HEK293 (cell line): ENCODE results near the gene NNT.
A peak's percentile ranks its signal among the peaks of the same experiment; 100 is the strongest.

ENCODE experiments used
- CTCF ChIA-PET: fragments of 350-600 bp; formaldehyde crosslinking; extraction: SDS; loops from one replicate; lab custom pipeline; 2021; ENCODE audit warnings: antibody characterized with exemption; lab: Yijun Ruan, JAX
- POLR2A ChIA-PET: fragments of 300-600 bp; formaldehyde crosslinking; extraction: SDS; loops from one replicate; lab custom pipeline; 2020; ENCODE audit warnings: antibody characterized with exemption, inconsistent platforms; lab: Yijun Ruan, JAX
- H3K27ac ChIP-seq: fragments of 200-500 bp; sonication (Bioruptor generic); 2 replicates; pipeline ENCODE4 v1.5.1; 2014; ENCODE audit warnings: low read depth, low read length, control low read depth, inconsistent platforms; ENCODE audit errors: extremely low read depth
- H3K36me3 ChIP-seq, 2 experiments: fragments of 200-500 bp in 1 of 2; sonication (Bioruptor generic) in 1 of 2; 1 replicate in 1 of 2; 2 replicates in 1 of 2; pipeline ENCODE4 v1.5.1; 2014 to 2017; ENCODE audit warnings: inconsistent platforms in 2 of 2, low read length in 2 of 2; ENCODE audit not compliant: control insufficient read depth in 2 of 2, insufficient read depth in 1 of 2
- H3K4me1 ChIP-seq: fragments of 200-500 bp; sonication (Bioruptor generic); 2 replicates; pipeline ENCODE4 v1.5.1; 2014; ENCODE audit warnings: mild to moderate bottlenecking, low read length, inconsistent platforms; ENCODE audit not compliant: control insufficient read depth, insufficient read depth
- H3K4me3 ChIP-seq: 2 replicates; pipeline ENCODE4 v1.5.1; 2011; ENCODE audit warnings: low read depth, mild to moderate bottlenecking, control low read depth, low read length, moderate library complexity
- H3K9me3 ChIP-seq: fragments of 200-500 bp; sonication (Bioruptor generic); 2 replicates; pipeline ENCODE4 v1.5.1; 2014; ENCODE audit warnings: low read depth, low read length, inconsistent platforms; ENCODE audit not compliant: control insufficient read depth, insufficient read depth
- GLI4 ChIP-seq: fragments of 450-650 bp; formaldehyde crosslinking; IDR thresholded peaks from 2 replicates; pipeline ENCODE4 v1.5.1; 2016; ENCODE audit warnings: missing biosample characterization, missing genetic modification characterization
- GLIS1 ChIP-seq: fragments of 450-650 bp; formaldehyde crosslinking; IDR thresholded peaks from 2 replicates; pipeline ENCODE4 v1.5.1; 2016; ENCODE audit warnings: missing biosample characterization, missing genetic modification characterization
- GLIS2 ChIP-seq: fragments of 450-650 bp; formaldehyde crosslinking; IDR thresholded peaks from 2 replicates; pipeline ENCODE4 v1.5.1; 2016; ENCODE audit warnings: missing biosample characterization, missing genetic modification characterization
- HIC1 ChIP-seq: fragments of 450-650 bp; formaldehyde crosslinking; IDR thresholded peaks from 2 replicates; pipeline ENCODE4 v1.5.1; 2016; ENCODE audit warnings: missing biosample characterization, missing genetic modification characterization
- KLF8 ChIP-seq: fragments of 450-650 bp; formaldehyde crosslinking; IDR thresholded peaks from 2 replicates; pipeline ENCODE4 v1.5.1; 2016; ENCODE audit warnings: missing biosample characterization, missing genetic modification characterization
- KLF9 ChIP-seq: fragments of 450-650 bp; formaldehyde crosslinking; IDR thresholded peaks from 2 replicates; pipeline ENCODE4 v1.5.1; 2016; ENCODE audit warnings: missing biosample characterization, missing genetic modification characterization, low read depth
- SCRT2 ChIP-seq: fragments of 450-650 bp; formaldehyde crosslinking; IDR thresholded peaks from 2 replicates; pipeline ENCODE4 v1.5.1; 2016; ENCODE audit warnings: missing biosample characterization, missing genetic modification characterization
- ZBTB26 ChIP-seq: fragments of 450-650 bp; formaldehyde crosslinking; optimal IDR thresholded peaks from 2 replicates; pipeline ENCODE3; 2016; ENCODE audit warnings: missing biosample characterization, mild to moderate bottlenecking, missing genetic modification characterization
- ZIC2 ChIP-seq: fragments of 450-650 bp; formaldehyde crosslinking; IDR thresholded peaks from 2 replicates; pipeline ENCODE4 v1.5.1; 2016; ENCODE audit warnings: missing biosample characterization, missing genetic modification characterization
- ZNF121 ChIP-seq: fragments of 450-650 bp; formaldehyde crosslinking; IDR thresholded peaks from 2 replicates; pipeline ENCODE4 v1.5.1; 2016; ENCODE audit warnings: missing biosample characterization, missing genetic modification characterization
- ZNF146 ChIP-seq: fragments of 450-650 bp; formaldehyde crosslinking; IDR thresholded peaks from 2 replicates; pipeline ENCODE4 v1.5.1; 2016; ENCODE audit warnings: missing biosample characterization, missing genetic modification characterization
- ZNF157 ChIP-seq: fragments of 450-650 bp; formaldehyde crosslinking; IDR thresholded peaks from 2 replicates; pipeline ENCODE4 v1.5.1; 2016; ENCODE audit warnings: missing biosample characterization, missing genetic modification characterization
- ZNF174 ChIP-seq: fragments of 450-650 bp; formaldehyde crosslinking; IDR thresholded peaks from 2 replicates; pipeline ENCODE4 v1.5.0; 2017; ENCODE audit warnings: missing biosample characterization, mild to moderate bottlenecking, missing genetic modification characterization
- ZNF211 ChIP-seq: fragments of 450-650 bp; formaldehyde crosslinking; IDR thresholded peaks from 2 replicates; pipeline ENCODE4 v1.5.1; 2016; ENCODE audit warnings: low read depth, missing biosample characterization, missing genetic modification characterization
- ZNF214 ChIP-seq: fragments of 450-650 bp; formaldehyde crosslinking; IDR thresholded peaks from 2 replicates; pipeline ENCODE4 v1.5.1; 2017; ENCODE audit warnings: missing biosample characterization, mild to moderate bottlenecking, missing genetic modification characterization, borderline replicate concordance
- ZNF239 ChIP-seq: fragments of 450-650 bp; formaldehyde crosslinking; IDR thresholded peaks from 2 replicates; pipeline ENCODE4 v1.5.1; 2016; ENCODE audit warnings: missing biosample characterization, missing genetic modification characterization
- ZNF292 ChIP-seq: fragments of 450-650 bp; formaldehyde crosslinking; IDR thresholded peaks from 2 replicates; pipeline ENCODE4 v1.5.1; 2016; ENCODE audit warnings: low read depth, missing biosample characterization, missing genetic modification characterization, borderline replicate concordance
- ZNF423 ChIP-seq: fragments of 450-650 bp; formaldehyde crosslinking; IDR thresholded peaks from 2 replicates; pipeline ENCODE4 v1.5.1; 2016; ENCODE audit warnings: missing biosample characterization, missing genetic modification characterization
- ZNF433 ChIP-seq: fragments of 450-650 bp; formaldehyde crosslinking; IDR thresholded peaks from 2 replicates; pipeline ENCODE4 v1.5.1; 2016; ENCODE audit warnings: missing biosample characterization, missing genetic modification characterization, low read depth
- ZNF510 ChIP-seq: fragments of 450-650 bp; formaldehyde crosslinking; IDR thresholded peaks from 2 replicates; pipeline ENCODE4 v1.5.1; 2018; ENCODE audit warnings: mild to moderate bottlenecking, missing genetic modification characterization, missing biosample characterization; ENCODE audit not compliant: insufficient replicate concordance
- ZNF518A ChIP-seq: fragments of 450-650 bp; formaldehyde crosslinking; conservative IDR thresholded peaks from 2 replicates; pipeline ENCODE4 v1.5.1; 2016; ENCODE audit warnings: low read depth, missing biosample characterization, missing genetic modification characterization
- ZNF560 ChIP-seq: fragments of 450-650 bp; formaldehyde crosslinking; IDR thresholded peaks from 2 replicates; pipeline ENCODE4 v1.5.1; 2017; ENCODE audit warnings: missing biosample characterization, missing genetic modification characterization, borderline replicate concordance
- ZNF580 ChIP-seq: fragments of 450-650 bp; formaldehyde crosslinking; IDR thresholded peaks from 2 replicates; pipeline ENCODE4 v1.5.1; 2016; ENCODE audit warnings: missing biosample characterization, missing genetic modification characterization
- ZNF596 ChIP-seq: fragments of 450-650 bp; IDR thresholded peaks from 2 replicates; pipeline ENCODE4 v1.5.0; 2018; ENCODE audit warnings: missing biosample characterization, mild to moderate bottlenecking, missing genetic modification characterization, moderate library complexity
- ZNF76 ChIP-seq: fragments of 450-650 bp; formaldehyde crosslinking; IDR thresholded peaks from 2 replicates; pipeline ENCODE4; 2016; ENCODE audit warnings: low read depth, missing biosample characterization, missing genetic modification characterization, borderline replicate concordance
- ZSCAN30 ChIP-seq: fragments of 450-650 bp; IDR thresholded peaks from 2 replicates; pipeline ENCODE4 v1.5.1; 2018; ENCODE audit warnings: missing biosample characterization, mild to moderate bottlenecking, missing genetic modification characterization, moderate library complexity
- ZSCAN4 ChIP-seq: fragments of 450-650 bp; formaldehyde crosslinking; IDR thresholded peaks from 2 replicates; pipeline ENCODE4 v1.5.1; 2017; ENCODE audit warnings: missing biosample characterization, missing genetic modification characterization

The NNT gene

GRCh38 chr5:43603344-43604217 lies 601 bp downstream of the NNT start:
- Histone ChIP-seq H3K4me1 (peaks cover 20% of the 10 kb centered on the region), H3K4me3 (peak overlapping the region; percentile 90), H3K36me3 (no peaks in the 10 kb centered on the region), H3K9me3 (no peaks in the 10 kb centered on the region), H3K27ac (peak overlapping the region; percentile 82; the same call in 1 of the 2 replicates)
- ChIA-PET CTCF (interaction anchor here (0.7 to 1.4 kb wide), 6 partner anchors 12 to 120 kb away, joined by 3 to 7 read pairs (median 3); partner anchors contain the start of gene TMEM267), POLR2A (interaction anchor here (0.6 to 2.3 kb wide), 9 partner anchors 9 to 1672 kb away, joined by 3 to 23 read pairs (median 4); partner anchors contain the start of genes C5orf34 and TMEM267)
- TF ChIP-seq ZNF76 (tag by site-specific recombination) (no peak), ZBTB26 (tag by site-specific recombination) (peak; percentile 42), ZNF157 (tag by site-specific recombination) (no peak), ZNF596 (no peak), GLIS1 (tag by site-specific recombination) (no peak), ZNF580 (no peak), KLF9 (no peak; the same call in 1 of the 2 replicates), ZNF239 (tag by site-specific recombination) (no peak), ZNF211 (no peak), ZNF510 (no peak), SCRT2 (no peak), ZNF560 (tag by site-specific recombination) (no peak), ZNF214 (no peak), ZNF146 (peak; percentile 2; the same call in 1 of the 2 replicates), ZNF518A (no peak), HIC1 (tag by site-specific recombination) (peak; percentile 70; the same call in 1 of the 2 replicates), ZNF433 (no peak), ZIC2 (tag by site-specific recombination) (peak; percentile 38), ZSCAN30 (tag by site-specific recombination) (no peak), ZSCAN4 (tag by site-specific recombination) (no peak), ZNF292 (tag by site-specific recombination) (no peak), ZNF423 (tag by site-specific recombination) (0 out of 2 replicates have a peak, but pooled peaks have one; percentile 11), ZNF121 (tag by site-specific recombination) (no peak), KLF8 (tag by site-specific recombination) (no peak), GLIS2 (tag by site-specific recombination) (no peak), GLI4 (tag by site-specific recombination) (no peak), ZNF174 (tag by site-specific recombination) (no peak)
